Measurements from ENCODE around the gene ATP6V1G2.
"Not testable (repeated sequence)": the region's sequence is repeated elsewhere in the genome, so short reads cannot be mapped to it uniquely, and the experiment has no call there.

The ATP6V1G2 gene

DNA sequence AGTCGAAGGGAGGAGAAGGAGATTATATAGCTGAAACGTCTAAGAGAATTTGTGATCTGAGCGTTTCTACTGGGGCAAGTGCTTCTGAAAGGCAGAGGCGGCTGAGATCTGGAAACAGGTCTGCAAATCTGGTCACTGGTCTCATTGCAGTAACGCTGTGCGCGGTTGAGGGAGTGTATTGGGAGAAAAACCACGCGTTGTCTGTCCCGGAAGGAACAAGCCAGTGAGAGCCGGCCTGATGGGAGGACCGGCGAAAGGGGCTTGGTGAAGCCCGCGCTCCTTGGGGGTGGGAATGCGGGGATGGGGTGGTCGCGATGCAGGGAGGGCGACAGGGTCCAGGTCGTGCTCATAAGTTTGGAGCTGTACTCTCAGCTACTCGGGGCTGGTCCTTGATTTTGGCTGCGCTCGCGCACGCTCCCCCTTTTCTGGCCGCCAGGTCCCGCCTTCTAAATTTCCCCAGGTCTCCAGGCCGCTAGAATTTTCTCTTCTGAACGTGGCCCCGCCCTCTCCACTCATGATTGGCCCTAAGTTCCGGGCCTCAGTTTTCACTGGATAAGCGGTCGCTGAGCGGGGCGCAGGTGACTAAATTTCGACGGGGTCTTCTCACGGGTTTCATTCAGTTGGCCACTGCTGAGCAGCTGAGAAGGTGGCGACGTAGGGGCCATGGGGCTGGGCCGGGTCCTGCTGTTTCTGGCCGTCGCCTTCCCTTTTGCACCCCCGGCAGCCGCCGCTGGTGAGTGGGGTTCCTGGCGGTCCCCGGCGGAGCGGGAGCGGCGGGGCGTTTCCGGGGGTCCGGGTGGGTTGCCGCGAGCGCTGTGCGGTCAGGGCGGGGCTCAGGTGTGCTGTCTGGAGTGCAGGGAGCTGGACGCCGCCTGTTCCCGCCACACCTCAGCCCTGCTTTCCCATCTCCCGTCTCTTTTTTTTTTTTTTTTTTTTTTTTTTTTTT is 48.6 kb downstream of the ATP6V1G2 start, which contains the start of gene MICB:
Gene MICB (plus strand): TSS at position 615 of the 946 bp plus-strand sequence. CDS start 49 bp downstream, at position 664.
- intact Hi-C loops (cut with DNase I): no loop called here
- DNase-seq: peak; percentile 32 to 82 (median 60)

DNA sequence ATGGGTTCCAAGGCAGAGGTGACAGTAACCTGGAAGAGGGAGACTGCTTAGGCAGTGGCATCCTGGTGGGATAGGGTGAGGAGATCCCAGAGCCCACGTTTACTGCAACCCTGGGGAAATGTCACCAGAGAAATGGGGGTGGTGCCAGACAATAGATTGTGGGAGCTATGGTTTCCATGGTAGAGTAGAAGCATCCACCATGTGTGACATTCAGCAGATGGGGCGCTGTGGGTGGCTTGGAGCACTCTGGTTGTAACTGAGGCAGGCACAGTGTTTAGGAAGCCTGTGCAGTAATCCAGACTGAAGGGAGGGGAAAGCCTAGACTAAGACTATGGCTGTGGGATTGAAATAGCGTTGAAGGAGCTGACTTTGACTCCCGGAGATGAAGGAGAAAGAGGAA is 49.6 kb downstream of the ATP6V1G2 start:
- peak in 1 of 42 donors; percentile 32 for DNase-seq
- intact Hi-C loops (cut with DNase I): not testable (repeated sequence)

- intact Hi-C loops (cut with DNase I): no loop called here
- no peak for DNase-seq
Observed at GRCh38 chr6:31495580-31495979, 50.8 kb downstream of the ATP6V1G2 start.

All from head of caudate nucleus (tissue), 42 donors.